ENCODE results near the gene PLEKHJ1. TPM values are rescaled to one million over a fixed set of nuclear protein-coding genes. Genes with fewer than 3 reads are reported as not detected.

The PLEKHJ1 gene
- total and polyA plus RNA-seq, 8 donors: 34.3 to 101 (median 43.7) TPM

DNA sequence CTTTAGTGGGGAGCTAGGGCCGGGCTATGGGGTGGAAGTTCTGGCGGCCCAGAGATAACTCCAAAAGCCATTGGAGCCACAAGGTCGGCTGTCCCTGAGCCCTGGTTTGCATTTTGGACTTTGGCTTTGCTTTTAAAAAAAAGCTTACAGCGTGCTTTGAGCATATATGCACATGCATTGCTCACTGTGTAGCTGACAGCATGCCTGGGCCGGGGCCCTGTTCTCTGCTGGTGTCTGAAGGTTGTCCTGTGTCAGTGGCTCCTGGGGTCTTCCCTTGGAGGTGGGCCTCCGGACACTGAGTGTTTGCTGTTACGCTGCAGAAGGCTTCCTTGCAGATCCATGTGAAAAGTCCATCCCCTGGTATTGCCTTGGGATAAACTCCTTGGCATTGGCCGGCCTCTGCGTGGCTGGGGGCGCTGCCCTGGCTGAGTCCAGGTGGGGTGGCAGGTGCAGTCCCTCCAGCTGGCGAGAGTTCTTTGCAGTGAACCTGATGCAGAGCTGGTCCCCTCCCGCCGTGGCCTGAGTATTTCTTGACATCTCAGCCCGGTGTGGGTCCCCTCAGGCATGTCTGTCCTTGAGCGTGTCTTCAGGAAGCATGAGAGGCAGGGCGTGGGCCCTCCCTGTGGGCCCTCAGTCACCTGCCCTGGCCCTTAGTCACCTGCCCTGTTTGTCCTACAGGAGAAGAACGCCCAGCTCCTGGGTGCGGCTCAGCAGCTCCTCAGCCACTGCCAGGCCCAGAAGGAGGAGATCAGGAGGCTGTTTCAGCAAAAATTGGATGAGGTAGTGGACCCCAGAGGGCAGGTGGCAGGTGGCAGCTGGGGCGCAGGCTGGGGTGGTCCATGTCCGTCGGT lies 23.0 kb downstream of the PLEKHJ1 start:
- DNase-seq: no peak
- H3K4me1 ChIP-seq: no peaks in the 10 kb centered on the region
- intact Hi-C loops (cut with DNase I): no loop called here
- no peak for TF ChIP-seq CTCF (IDR thresholded peaks at IDR 0.05)
- no peak overlapping the region for H3K4me3 ChIP-seq
- peaks cover 11 to 80% (median 33%) of the 10 kb centered on the region in 3 donors for H3K36me3 ChIP-seq
- no peaks in the 10 kb centered on the region for H3K9me3 ChIP-seq
- peak in 1 of 4 donors; percentile 37 for ATAC-seq
- FAIRE-seq: no peak
- no peak overlapping the region for H3K27ac ChIP-seq
- WGBS, 2 donors: 89 to 90% methylated on average over 21 of the region's 21 CpGs
- no peaks in the 10 kb centered on the region for H3K27me3 ChIP-seq

DNA sequence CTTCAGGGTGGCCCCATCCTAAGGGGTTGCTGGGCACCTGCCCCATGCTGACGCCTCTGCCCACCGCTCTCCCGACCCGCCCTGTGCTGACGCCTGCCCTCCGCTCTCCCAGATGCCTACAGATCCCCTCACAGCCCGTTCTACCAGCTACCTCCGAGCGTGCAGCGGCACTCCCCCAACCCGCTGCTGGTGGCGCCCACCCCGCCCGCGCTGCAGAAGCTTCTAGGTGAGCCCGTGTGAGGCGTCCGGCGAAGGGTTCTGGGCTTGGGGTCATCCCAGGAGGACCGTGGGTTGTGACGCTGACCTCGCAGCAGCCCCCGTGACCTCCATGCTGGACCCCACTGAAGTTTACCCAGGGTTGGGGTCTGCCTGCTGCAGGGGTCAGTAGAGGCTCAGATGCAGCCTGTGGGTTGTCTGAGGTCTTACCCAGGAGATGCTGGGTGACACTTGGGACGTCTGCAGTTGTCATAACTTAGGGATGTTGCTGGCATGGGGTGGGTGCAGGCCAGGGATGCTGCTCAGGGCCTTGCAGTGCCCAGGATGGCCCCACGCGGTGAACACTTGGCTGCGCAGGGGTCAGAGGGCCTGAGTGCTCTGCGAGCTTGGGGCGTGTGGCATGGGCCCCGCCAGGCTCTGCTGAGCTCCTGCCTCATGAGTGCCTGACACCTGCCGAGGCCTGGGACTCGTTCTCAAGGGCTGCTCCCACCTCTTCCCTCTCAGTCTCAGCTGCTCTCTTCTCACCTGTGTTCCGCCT lies 25.0 kb downstream of the PLEKHJ1 start:
- WGBS, 2 donors: 92 to 97% methylated on average over 31 to 33 of the region's 33 CpGs
- H3K36me3 ChIP-seq: peaks cover 8 to 76% (median 25%) of the 10 kb centered on the region in 3 donors
- no peaks in the 10 kb centered on the region for H3K9me3 ChIP-seq
- FAIRE-seq (no peak), ATAC-seq (no peak), DNase-seq (no peak)
- no peaks in the 10 kb centered on the region for H3K4me1 ChIP-seq
- no peak for TF ChIP-seq CTCF (IDR thresholded peaks at IDR 0.05)
- intact Hi-C loops (cut with DNase I): no loop called here
- H3K27ac ChIP-seq: no peak overlapping the region
- no peaks in the 10 kb centered on the region for H3K27me3 ChIP-seq
- no peak overlapping the region for H3K4me3 ChIP-seq

- WGBS, 2 donors: 94 to 95% methylated on average over 21 of the region's 21 CpGs
- TF ChIP-seq CTCF (IDR thresholded peaks at IDR 0.05): no peak
- no peak overlapping the region for H3K27ac ChIP-seq
- no peaks in the 10 kb centered on the region for H3K9me3 ChIP-seq
- no peaks in the 10 kb centered on the region for H3K4me1 ChIP-seq
- peaks cover 8 to 66% (median 25%) of the 10 kb centered on the region in 3 donors for H3K36me3 ChIP-seq
- intact Hi-C loops (cut with DNase I): no loop called here
- FAIRE-seq (no peak), DNase-seq (no peak), ATAC-seq (no peak)
- H3K27me3 ChIP-seq: no peaks in the 10 kb centered on the region
- H3K4me3 ChIP-seq: no peak overlapping the region
Measured at GRCh38 chr19:2210206-2210605, 25.9 kb downstream of the PLEKHJ1 start.

DNA sequence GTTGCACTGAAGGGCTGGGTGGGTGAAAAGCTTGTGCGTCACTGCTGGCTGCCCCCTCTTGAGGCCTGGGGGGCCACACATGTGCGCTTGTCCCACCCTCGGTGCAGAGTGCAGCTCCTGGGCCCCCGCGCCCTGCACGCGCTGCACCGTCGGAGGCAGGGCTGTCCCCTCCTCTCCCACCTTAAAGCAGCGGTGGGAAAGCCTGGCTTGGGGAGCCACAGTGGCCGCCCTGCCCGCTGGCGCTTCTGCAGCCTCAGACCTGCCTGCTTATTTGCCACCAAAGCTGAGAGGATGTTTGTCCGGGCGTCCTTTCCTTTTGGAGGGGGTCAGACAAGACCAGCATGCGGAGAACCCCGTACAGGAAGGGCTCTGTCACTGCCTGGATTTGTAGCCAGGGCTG lies 26.7 kb downstream of the PLEKHJ1 start:
- FAIRE-seq (no peak), DNase-seq (no peak), ATAC-seq (no peak)
- Histone ChIP-seq H3K4me1 (no peaks in the 10 kb centered on the region), H3K27ac (no peak overlapping the region), H3K9me3 (no peaks in the 10 kb centered on the region), H3K4me3 (no peak overlapping the region), H3K27me3 (no peaks in the 10 kb centered on the region), H3K36me3 (peaks cover 8 to 59% (median 23%) of the 10 kb centered on the region in 3 donors)
- intact Hi-C loops (cut with DNase I): no loop called here
- TF ChIP-seq CTCF (IDR thresholded peaks at IDR 0.05): no peak
- WGBS, 2 donors: 93 to 95% methylated on average over 17 of the region's 17 CpGs

Data from pancreas (tissue), 10 donors.